Peyer's patch (tissue), 4 donors: ENCODE data around the gene POU2F3. TPM values are rescaled to one million over a fixed set of nuclear protein-coding genes. Genes with fewer than 3 reads are reported as not detected.

Experiments used
- DNase-seq, 3 donors: peaks; one replicate each; pipeline ENCODE4 v3.0.0-alpha.2; 2017 to 2019
- H3K27ac ChIP-seq, 4 donors: fragments of 200-600 bp; sonication (generic); one replicate each; pipeline ENCODE4 v1.5.1; 2016 to 2019
- H3K27me3 ChIP-seq, 2 donors: fragments of 200-600 bp; sonication (generic); one replicate each; pipeline ENCODE4 v1.5.1; 2019
- H3K36me3 ChIP-seq, 3 donors: fragments of 200-600 bp; sonication (generic); one replicate each; pipeline ENCODE4 v1.5.1; 2016 to 2019
- H3K4me1 ChIP-seq, 4 donors: fragments of 200-600 bp; sonication (generic); one replicate each; pipeline ENCODE4 v1.5.1; 2016 to 2019
- H3K4me3 ChIP-seq, 4 donors: fragments of 200-600 bp; sonication (generic); 1 replicate in 3 of 4; 2 replicates in 1 of 4; pipeline ENCODE4 v1.5.1; 2016 to 2019; ENCODE audit warnings: mild to moderate bottlenecking in 1 of 4
- H3K9me3 ChIP-seq, 4 donors: fragments of 200-600 bp; sonication (generic); one replicate each; pipeline ENCODE4 v1.5.1; 2016 to 2019; ENCODE audit warnings: mild to moderate bottlenecking in 1 of 4
- CTCF ChIP-seq, 6 experiments: fragments of 450-650 bp in 4 of 6; fragments of 200-600 bp in 2 of 6; sonication (generic) in 1 of 6; IDR thresholded peaks; one replicate each; pipeline ENCODE4 v1.5.1; 2017 to 2019; ENCODE audit warnings: antibody characterized with exemption in 6 of 6, mild to moderate bottlenecking in 3 of 6, moderate library complexity in 1 of 6
- POLR2A ChIP-seq, 2 donors: fragments of 450-650 bp; IDR thresholded peaks; one replicate each; pipeline ENCODE4 v1.5.1; 2017; ENCODE audit warnings: antibody characterized with exemption in 2 of 2, mild to moderate bottlenecking in 2 of 2, moderate library complexity in 2 of 2
- total RNA-seq, 4 donors: library from RNA; depleted of rRNA; stranded (reverse); fragments of >200 nt; gene quantifications; one replicate each; pipeline ENCODE4 v1.1.0, GENCODE V29; 2016

POU2F3 gene
- total RNA-seq, 4 donors from 2014 or later: 2.2 to 3.3 (median 2.8) TPM; not detected in 1

- peak overlapping the region; percentile 74 to 96 (median 92) for H3K4me3 ChIP-seq
- H3K36me3 ChIP-seq: no peaks in the 10 kb centered on the region
- TF ChIP-seq POLR2A (IDR thresholded peaks at IDR 0.05): no peak
- TF ChIP-seq CTCF (IDR thresholded peaks at IDR 0.05): no peak
- no peaks in the 10 kb centered on the region for H3K9me3 ChIP-seq
- H3K27me3 ChIP-seq: no peaks in the 10 kb centered on the region
- H3K4me1 ChIP-seq: peaks cover 0 to 28% (median 3%) of the 10 kb centered on the region in 4 donors
- H3K27ac ChIP-seq: peak overlapping the region; percentile 85 to 97 (median 92)
- no peak for DNase-seq
Observed at GRCh38 chr11:120335556-120335907, 95.6 kb downstream of the POU2F3 start.

- Histone ChIP-seq H3K9me3 (no peaks in the 10 kb centered on the region), H3K27ac (peak within 1 kb of the TSS; percentile 85 to 97 (median 92)), H3K4me1 (peaks cover 0 to 34% (median 3%) of the 10 kb centered on the region in 4 donors), H3K36me3 (no peaks in the 10 kb centered on the region), H3K4me3 (peak within 1 kb of the TSS; percentile 74 to 96 (median 92)), H3K27me3 (no peaks in the 10 kb centered on the region)
- TF ChIP-seq CTCF (IDR thresholded peaks at IDR 0.05) (peak in 2 of 6 experiments; percentile 8 to 10), POLR2A (IDR thresholded peaks at IDR 0.05) (peak; percentile 60 to 77)
- peak; percentile 79 to 97 (median 96) for DNase-seq
Observed at GRCh38 chr11:120335908-120336640, 96.1 kb downstream of the POU2F3 start, which contains the start of gene ARHGEF12. Gene ARHGEF12, plus strand, starts transcription at chr11:120336413. Its CDS starts 831 bp downstream, at chr11:120337244.

- Histone ChIP-seq H3K27ac (peak overlapping the region; percentile 85 to 97 (median 92)), H3K36me3 (no peaks in the 10 kb centered on the region), H3K4me3 (peak overlapping the region; percentile 74 to 96 (median 92)), H3K9me3 (no peaks in the 10 kb centered on the region), H3K4me1 (peaks cover 0 to 38% (median 3%) of the 10 kb centered on the region in 4 donors), H3K27me3 (no peaks in the 10 kb centered on the region)
- DNase-seq: peak; percentile 19 to 62 (median 59)
- no peak for TF ChIP-seq CTCF (IDR thresholded peaks at IDR 0.05)
Observed at GRCh38 chr11:120336641-120337354, 96.9 kb downstream of the POU2F3 start.

- Histone ChIP-seq H3K27ac (peak overlapping the region; percentile 85 to 97 (median 92)), H3K4me1 (peaks cover 0 to 38% (median 3%) of the 10 kb centered on the region in 4 donors), H3K9me3 (no peaks in the 10 kb centered on the region), H3K27me3 (no peaks in the 10 kb centered on the region), H3K4me3 (peak overlapping the region; percentile 74 to 96 (median 92)), H3K36me3 (no peaks in the 10 kb centered on the region)
- no peak for TF ChIP-seq POLR2A (IDR thresholded peaks at IDR 0.05)
- TF ChIP-seq CTCF (IDR thresholded peaks at IDR 0.05): no peak
- DNase-seq: no peak
Observed at GRCh38 chr11:120337355-120338106, 97.6 kb downstream of the POU2F3 start.
